ENCODE results near the gene PTPRK.

GRCh38 chr6:128074567-128074966 lies 445.8 kb downstream of the PTPRK start:
- TF ChIP-seq CTCF (IDR thresholded peaks at IDR 0.05 in 2 of 3, conservative IDR thresholded peaks at IDR 0.05 in 1 of 3; ENCODE audit: control insufficient read depth in 2 of 3, extremely low read depth in 1 of 3, insufficient read depth in 1 of 3, low read depth in 3 of 3, low read length in 3 of 3) (no peak), PAX8 (IDR thresholded peaks at IDR 0.05) (no peak), CHD1 (IDR thresholded peaks at IDR 0.05; ENCODE audit: low read depth, low read length) (no peak), SP1 (IDR thresholded peaks at IDR 0.05; ENCODE audit: low read depth, low read length) (no peak), E2F4 (IDR thresholded peaks at IDR 0.05; ENCODE audit: low read depth, low read length) (no peak), HDGF (IDR thresholded peaks at IDR 0.05) (no peak), MAX (IDR thresholded peaks at IDR 0.05; ENCODE audit: low read depth, low read length) (no peak), RFX5 (IDR thresholded peaks at IDR 0.05; ENCODE audit: low read depth, low read length) (no peak), NRF1 (conservative IDR thresholded peaks at IDR 0.05; ENCODE audit: low read depth, low read length) (no peak), SRF (IDR thresholded peaks at IDR 0.05; ENCODE audit: low read depth in 2 of 2, low read length in 2 of 2) (no peak), POLR2A (IDR thresholded peaks at IDR 0.05; ENCODE audit: low read depth, low read length) (no peak), BRCA1 (IDR thresholded peaks at IDR 0.05; ENCODE audit: low read depth, low read length) (no peak), TBL1XR1 (IDR thresholded peaks at IDR 0.05; ENCODE audit: low read depth, low read length) (no peak), USF2 (IDR thresholded peaks at IDR 0.05; ENCODE audit: borderline replicate concordance, low read depth, low read length) (no peak)

Data from GM12878 (cell line).